A549 (cell line): ENCODE measurements around the gene SPPL3. TPM values are rescaled to one million over a fixed set of nuclear protein-coding genes. Genes with fewer than 3 reads are reported as not detected.

Experiments
- ATAC-seq, 2 experiments: fragments of 200-7000 bp in 1 of 2; fragments of >200 bp in 1 of 2; cut with Nextera tagmentation in 1 of 2; cut with Tn5 transposase in 1 of 2; 3 replicates each; pipeline versions ENCODE4 v1.8.0 to v1.9.1; 2018 to 2020; ENCODE audit warnings: mild to moderate bottlenecking in 1 of 2, moderate library complexity in 1 of 2
- CTCF ChIA-PET: fragments of 300-600 bp; sonication (Branson Sonifier 250); formaldehyde crosslinking; extraction: SDS; loops from one replicate; lab custom pipeline; 2021; ENCODE audit warnings: antibody characterized with exemption, inconsistent platforms; lab: Yijun Ruan, JAX
- POLR2A ChIA-PET: fragments of 350-600 bp; formaldehyde crosslinking; extraction: SDS; loops from one replicate; lab custom pipeline; 2021; ENCODE audit warnings: antibody characterized with exemption, inconsistent platforms; lab: Yijun Ruan, JAX
- DNase-seq, 2 experiments: peaks; one replicate each; pipeline versions ENCODE4 v3.0.0 to v3.0.0-alpha.2; 2011 to 2016; ENCODE audit warnings: low read depth in 1 of 2, low spot score in 1 of 2
- FAIRE-seq: peaks from 2 replicates; lab custom pipeline; 2011; peaks lifted over from hg19 to GRCh38; lab: Jason Lieb, UNC
- H3K27ac ChIP-seq, 2 experiments: fragments of >200 bp; sonication (Bioruptor Twin); formaldehyde crosslinking; 3 replicates each; pipeline ENCODE4 v1.5.1; 2016 to 2017
- H3K4me1 ChIP-seq: fragments of >200 bp; sonication (Bioruptor Twin); formaldehyde crosslinking; 3 replicates; pipeline ENCODE4 v1.6.1; 2016
- H3K4me2 ChIP-seq: fragments of >200 bp; sonication (Bioruptor Twin); formaldehyde crosslinking; 3 replicates; pipeline ENCODE4 v1.6.1; 2016
- H3K4me3 ChIP-seq: fragments of >200 bp; sonication (Bioruptor Twin); formaldehyde crosslinking; 3 replicates; pipeline ENCODE4 v1.5.1; 2016
- H3K9me3 ChIP-seq: fragments of >200 bp; sonication (Bioruptor Twin); formaldehyde crosslinking; 3 replicates; pipeline ENCODE4 v1.6.1; 2016
- CEBPB ChIP-seq, 2 experiments: fragments of >200 bp in 1 of 2; sonication (Bioruptor Twin) in 1 of 2; formaldehyde crosslinking in 1 of 2; IDR thresholded peaks; 2 replicates each; pipeline ENCODE4 v1.6.1; 2012 to 2016
- FOSL2 ChIP-seq, 2 experiments: fragments of 450-650 bp in 1 of 2; fragments of >200 bp in 1 of 2; sonication (Bioruptor Twin) in 1 of 2; formaldehyde crosslinking; IDR thresholded peaks; 2 replicates each; pipeline versions ENCODE4 v1.5.0 to v1.6.1; 2016 to 2020; ENCODE audit warnings: mild to moderate bottlenecking in 1 of 2, moderate library complexity in 1 of 2
- FOXS1 ChIP-seq: fragments of 250-450 bp; sonication (Bioruptor Pico); IDR thresholded peaks from 2 replicates; pipeline ENCODE4 v1.5.0; 2020; ENCODE audit warnings: mild to moderate bottlenecking, moderate library complexity
- HOXB13 ChIP-seq: fragments of 250-450 bp; sonication (Bioruptor Pico); IDR thresholded peaks from 2 replicates; pipeline ENCODE4 v1.5.0; 2020; ENCODE audit warnings: low read depth, mild to moderate bottlenecking, moderate library complexity
- JUN ChIP-seq, 2 experiments: fragments of >200 bp; sonication (Bioruptor Twin); formaldehyde crosslinking; IDR thresholded peaks; 2 replicates in 1 of 2; 3 replicates in 1 of 2; pipeline ENCODE4 v1.6.1; 2016 to 2017
- MAFK ChIP-seq: fragments of 450-650 bp; IDR thresholded peaks from 2 replicates; pipeline ENCODE4 v1.6.1; 2014; ENCODE audit not compliant: partially characterized antibody
- MYC ChIP-seq: IDR thresholded peaks from 2 replicates; pipeline ENCODE4 v1.6.1; 2012; ENCODE audit warnings: mild to moderate bottlenecking, inconsistent platforms, low read length, improper control_type of control experiment, borderline replicate concordance
- NFE2L2 ChIP-seq: fragments of 150-350 bp; conservative IDR thresholded peaks from 2 replicates; pipeline ENCODE4 v1.6.1; 2014; ENCODE audit warnings: low read length
- NR3C1 ChIP-seq: fragments of >200 bp; sonication (Bioruptor Twin); formaldehyde crosslinking; IDR thresholded peaks from 3 replicates; pipeline ENCODE4 v1.6.1; 2017
- PHF8 ChIP-seq: fragments of 200-600 bp; sonication (generic); IDR thresholded peaks from 2 replicates; pipeline ENCODE4 v1.6.1; 2016; ENCODE audit warnings: low read depth, mild to moderate bottlenecking, antibody characterized with exemption, moderate library complexity, borderline replicate concordance
- POLR2A ChIP-seq: IDR thresholded peaks from 2 replicates; pipeline ENCODE4 v1.6.1; 2012; ENCODE audit warnings: mild to moderate bottlenecking, low read length
- POLR2AphosphoS2 ChIP-seq: conservative IDR thresholded peaks from 2 replicates; pipeline ENCODE4 v1.6.1; 2012; ENCODE audit warnings: low read length, improper control_type of control experiment, inconsistent platforms
- RAD21 ChIP-seq, 2 experiments: fragments of >200 bp in 1 of 2; sonication (Bioruptor Twin) in 1 of 2; formaldehyde crosslinking in 1 of 2; IDR thresholded peaks in 1 of 2; conservative IDR thresholded peaks in 1 of 2; 2 replicates in 1 of 2; 3 replicates in 1 of 2; pipeline ENCODE4 v1.6.1; 2012 to 2018; ENCODE audit warnings: inconsistent platforms in 1 of 2
- RFX5 ChIP-seq: fragments of 450-650 bp; IDR thresholded peaks from 2 replicates; pipeline ENCODE4 v1.7.1; 2014; ENCODE audit warnings: antibody characterized with exemption, mild to moderate bottlenecking, moderate library complexity
- RNF2 ChIP-seq: fragments of 200-600 bp; sonication (generic); IDR thresholded peaks from 2 replicates; pipeline ENCODE4 v1.6.1; 2016; ENCODE audit warnings: low read depth, mild to moderate bottlenecking, antibody characterized with exemption, moderate library complexity, borderline replicate concordance
- SMC3 ChIP-seq: fragments of >200 bp; sonication (Bioruptor Twin); formaldehyde crosslinking; IDR thresholded peaks from 3 replicates; pipeline ENCODE4 v1.6.1; 2018; ENCODE audit warnings: inconsistent platforms
- TFCP2L1 ChIP-seq: fragments of 250-450 bp; sonication (Bioruptor Pico); IDR thresholded peaks from 2 replicates; pipeline ENCODE4 v1.5.0; 2021; ENCODE audit warnings: mild to moderate bottlenecking
- TP53 ChIP-seq: fragments of 250-450 bp; sonication (Bioruptor Pico); IDR thresholded peaks from 2 replicates; pipeline ENCODE4 v1.5.0; 2021; ENCODE audit warnings: mild to moderate bottlenecking, moderate library complexity
- ZFP36 ChIP-seq: fragments of 450-650 bp; IDR thresholded peaks from 2 replicates; pipeline ENCODE4 v1.6.1; 2014; ENCODE audit warnings: borderline replicate concordance; ENCODE audit not compliant: partially characterized antibody
- WGBS: methylation state at CpG from one replicate; pipeline ENCODE4 v1.1.6; 2017; ENCODE audit errors: missing lambda C conversion rate; 5-methylcytosine and 5-hydroxymethylcytosine counted together
- polyA plus RNA-seq, 4 experiments: library from polyadenylated mRNA; depleted of rRNA in 3 of 4; stranded (reverse); fragments of >200 nt; fragmentation: RNase III in 1 of 4; extraction: RNeasy Plus Mini Kit Qiagen cat#74134 plus additional on column Dnase treatment in 1 of 4; gene quantifications; 2 replicates in 3 of 4; 3 replicates in 1 of 4; pipeline ENCODE4 v1.2.3, GENCODE V29; 2011 to 2017
- TF ChIP-seq, protein P1 (sequence below): IDR thresholded peaks from 2 replicates; pipeline ENCODE4 v1.6.1; 2012; ENCODE audit warnings: low read depth, borderline replicate concordance
- TF ChIP-seq, protein P2 (sequence below): fragments of 450-650 bp; IDR thresholded peaks from 2 replicates; pipeline ENCODE4 v1.6.1; 2014; ENCODE audit warnings: antibody characterized with exemption
- TF ChIP-seq, protein P3 (sequence below): IDR thresholded peaks from 2 replicates; pipeline ENCODE4 v1.6.1; 2012
- TF ChIP-seq, protein P4 (sequence below): fragments of 250-450 bp; sonication (Bioruptor Pico); IDR thresholded peaks from 2 replicates; pipeline ENCODE4 v1.5.0; 2020; ENCODE audit warnings: low read depth, mild to moderate bottlenecking, moderate library complexity

SPPL3 gene
- polyA plus RNA-seq, 2 of the 4 experiments (the other 2 are of a cell fraction): 25.0 to 26.6 TPM

DNA sequence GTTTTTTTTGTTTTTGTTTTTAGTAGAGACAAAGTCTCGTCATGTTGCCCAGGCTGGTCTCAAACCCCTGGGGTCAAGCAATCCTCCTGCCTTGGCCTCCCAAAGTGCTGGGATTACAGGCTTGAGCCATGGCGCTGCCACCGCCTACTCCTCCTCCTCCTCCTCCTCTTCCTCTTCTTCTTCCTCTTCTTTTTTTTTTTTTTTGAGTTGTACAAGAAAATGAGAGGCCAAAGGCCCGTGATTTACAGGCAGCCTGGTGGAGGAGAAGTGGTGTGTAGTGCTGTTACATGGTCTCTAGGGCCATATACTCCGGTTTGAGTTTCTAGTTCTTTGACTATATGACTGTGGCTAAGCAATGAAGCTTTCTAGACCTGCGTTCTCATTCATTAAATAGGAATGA, 29.6 kb upstream of the SPPL3 start:
- Histone ChIP-seq H3K27ac (no peak overlapping the region), H3K4me1 (no peaks in the 10 kb centered on the region)
- POLR2A ChIA-PET: no interaction called here
- TF ChIP-seq RNF2 (no peak), FOSL2 (IDR thresholded peaks at IDR 0.05) (no peak), FOSL2 (CRISPR knock-in tag; IDR thresholded peaks at IDR 0.05) (no peak), TP53 (no peak), POLR2AphosphoS2 (no peak), SMC3 (no peak), HOXB13 (CRISPR knock-in tag) (no peak), FOXS1 (CRISPR knock-in tag) (no peak), TFCP2L1 (CRISPR knock-in tag) (no peak)
- TF ChIP-seq, protein P1, sequence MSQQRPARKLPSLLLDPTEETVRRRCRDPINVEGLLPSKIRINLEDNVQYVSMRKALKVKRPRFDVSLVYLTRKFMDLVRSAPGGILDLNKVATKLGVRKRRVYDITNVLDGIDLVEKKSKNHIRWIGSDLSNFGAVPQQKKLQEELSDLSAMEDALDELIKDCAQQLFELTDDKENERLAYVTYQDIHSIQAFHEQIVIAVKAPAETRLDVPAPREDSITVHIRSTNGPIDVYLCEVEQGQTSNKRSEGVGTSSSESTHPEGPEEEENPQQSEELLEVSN: no peak
- TF ChIP-seq, protein P2, sequence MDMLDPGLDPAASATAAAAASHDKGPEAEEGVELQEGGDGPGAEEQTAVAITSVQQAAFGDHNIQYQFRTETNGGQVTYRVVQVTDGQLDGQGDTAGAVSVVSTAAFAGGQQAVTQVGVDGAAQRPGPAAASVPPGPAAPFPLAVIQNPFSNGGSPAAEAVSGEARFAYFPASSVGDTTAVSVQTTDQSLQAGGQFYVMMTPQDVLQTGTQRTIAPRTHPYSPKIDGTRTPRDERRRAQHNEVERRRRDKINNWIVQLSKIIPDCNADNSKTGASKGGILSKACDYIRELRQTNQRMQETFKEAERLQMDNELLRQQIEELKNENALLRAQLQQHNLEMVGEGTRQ: no peak
- TF ChIP-seq, all 56 proteins: peak for 0
- CTCF ChIA-PET: interaction anchor here (4.6 kb wide), 1 partner anchor 38 kb away, joined by 16 read pairs; no protein-coding TSS in a partner anchor
- DNase-seq (no peak), FAIRE-seq (no peak), ATAC-seq (no peak)
- Histone ChIP-seq H3K4me3 (no peak overlapping the region), H3K4me2 (no peak overlapping the region), H3K9me3 (no peaks in the 10 kb centered on the region)
- 77% methylated on average over 6 of the region's 6 CpGs for WGBS

DNA sequence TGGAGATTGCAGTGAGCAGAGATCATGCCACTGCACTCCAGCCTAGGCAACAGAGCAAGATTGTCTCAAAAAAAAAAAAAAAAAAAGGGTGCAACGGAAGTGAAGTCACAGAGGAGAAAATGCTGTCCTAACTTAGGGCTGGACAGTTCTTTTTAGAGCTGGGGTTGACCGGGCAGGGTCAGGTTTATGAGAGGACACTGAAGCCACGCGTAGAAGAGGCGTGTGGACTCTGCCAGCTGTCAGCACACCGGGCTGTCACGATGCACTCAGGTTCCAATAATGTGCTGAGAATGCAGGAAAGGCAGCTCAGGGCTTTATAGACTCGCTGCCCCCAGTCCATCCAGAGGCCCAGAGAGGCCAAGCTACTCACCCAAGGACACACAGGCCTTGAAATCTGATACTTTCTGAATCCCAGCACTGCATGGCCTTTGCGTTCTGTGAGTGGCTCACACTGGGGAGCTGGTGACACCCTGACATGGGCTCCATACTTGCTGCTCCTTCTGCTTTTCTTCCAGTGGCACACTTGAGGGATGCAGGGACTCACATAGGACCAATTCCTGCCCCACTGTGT, 28.9 kb upstream of the SPPL3 start:
- no peak overlapping the region for H3K4me2 ChIP-seq
- TF ChIP-seq MAFK (peak; percentile 20), TP53 (no peak), RNF2 (no peak), RFX5 (no peak), NFE2L2 (no peak)
- H3K4me3 ChIP-seq: no peak overlapping the region
- ATAC-seq (no peak), DNase-seq (no peak), FAIRE-seq (no peak)
- no peaks in the 10 kb centered on the region for H3K9me3 ChIP-seq
- no peaks in the 10 kb centered on the region for H3K4me1 ChIP-seq
- ChIA-PET POLR2A (no interaction called here), CTCF (interaction anchor here (0.7 to 4.6 kb wide), 4 partner anchors 11 to 39 kb away, joined by 3 to 16 read pairs (median 7); no protein-coding TSS in a partner anchor)
- H3K27ac ChIP-seq: no peak overlapping the region
- 72% methylated on average over 9 of the region's 9 CpGs for WGBS

DNA sequence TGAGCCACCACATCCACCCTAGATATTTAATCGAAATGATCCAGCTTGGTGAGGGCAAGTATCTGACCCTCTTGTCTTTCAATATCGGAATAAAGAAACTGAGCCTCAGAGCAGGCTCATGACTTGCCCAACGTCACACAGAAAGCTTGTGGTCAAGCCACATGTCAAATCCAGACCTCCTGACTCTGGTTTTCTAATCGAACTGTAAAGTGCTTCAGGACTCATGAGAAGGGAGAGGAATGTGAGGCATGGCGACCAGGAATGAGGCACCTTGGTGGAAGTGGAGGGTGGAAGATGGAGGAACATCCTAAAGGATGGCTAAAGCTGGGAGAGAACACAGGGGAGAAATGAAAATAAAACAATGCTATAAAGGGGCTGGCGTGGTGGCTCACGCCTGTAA, 27.9 kb upstream of the SPPL3 start:
- DNase-seq: no peak
- TF ChIP-seq RAD21 (conservative IDR thresholded peaks at IDR 0.05 in 1 of 2, IDR thresholded peaks at IDR 0.05 in 1 of 2) (no peak), NR3C1 (no peak), CEBPB (IDR thresholded peaks at IDR 0.05) (no peak), POLR2A (no peak), POLR2AphosphoS2 (no peak), JUN (IDR thresholded peaks at IDR 0.05) (no peak), ZFP36 (no peak), FOSL2 (IDR thresholded peaks at IDR 0.05) (no peak), FOSL2 (CRISPR knock-in tag; IDR thresholded peaks at IDR 0.05) (no peak), MYC (no peak), FOXS1 (CRISPR knock-in tag) (no peak), PHF8 (no peak)
- TF ChIP-seq, protein P3, sequence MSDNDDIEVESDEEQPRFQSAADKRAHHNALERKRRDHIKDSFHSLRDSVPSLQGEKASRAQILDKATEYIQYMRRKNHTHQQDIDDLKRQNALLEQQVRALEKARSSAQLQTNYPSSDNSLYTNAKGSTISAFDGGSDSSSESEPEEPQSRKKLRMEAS: no peak
- TF ChIP-seq, protein P4, sequence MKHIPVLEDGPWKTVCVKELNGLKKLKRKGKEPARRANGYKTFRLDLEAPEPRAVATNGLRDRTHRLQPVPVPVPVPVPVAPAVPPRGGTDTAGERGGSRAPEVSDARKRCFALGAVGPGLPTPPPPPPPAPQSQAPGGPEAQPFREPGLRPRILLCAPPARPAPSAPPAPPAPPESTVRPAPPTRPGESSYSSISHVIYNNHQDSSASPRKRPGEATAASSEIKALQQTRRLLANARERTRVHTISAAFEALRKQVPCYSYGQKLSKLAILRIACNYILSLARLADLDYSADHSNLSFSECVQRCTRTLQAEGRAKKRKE: no peak
- Histone ChIP-seq H3K9me3 (no peaks in the 10 kb centered on the region), H3K4me3 (no peak overlapping the region), H3K27ac (no peak overlapping the region), H3K4me1 (no peaks in the 10 kb centered on the region), H3K4me2 (no peak overlapping the region)
- CTCF ChIA-PET: interaction anchor here (0.6 to 4.6 kb wide), 6 partner anchors 10 to 349 kb away, joined by 3 to 16 read pairs (median 4); no protein-coding TSS in a partner anchor
- 66% methylated on average over 7 of the region's 7 CpGs for WGBS
- POLR2A ChIA-PET: no interaction called here
- no peak for ATAC-seq
- no peak for FAIRE-seq
